GM18511 (cell line): ENCODE measurements around the gene ZNF324B.
"Not testable (repeated sequence)": the region's sequence is repeated elsewhere in the genome, so short reads cannot be mapped to it uniquely, and the experiment has no call there.

Experiments
- ATAC-seq: cut with Tn5 transposase; IDR thresholded peaks from one replicate; pipeline ENCODE4 v1.9.1; 2021; ENCODE audit warnings: mild to moderate bottlenecking, moderate library complexity; ENCODE audit not compliant: unreplicated experiment

ZNF324B gene

GRCh38 chr19:58479736-58480480 is 28.5 kb downstream of the ZNF324B start:
- ATAC-seq, result no peak

- ATAC-seq, result no peak
These were observed 29.0 kb downstream of the ZNF324B start for GRCh38 chr19:58480481-58480830.

- ATAC-seq, result no peak
These were observed 29.4 kb downstream of the ZNF324B start for GRCh38 chr19:58480831-58481230.

GRCh38 chr19:58482372-58482771 is 30.9 kb downstream of the ZNF324B start:
- ATAC-seq, result no peak

GRCh38 chr19:58483776-58484175 is 32.4 kb downstream of the ZNF324B start:
- no peak for ATAC-seq

- ATAC-seq, result not testable (repeated sequence)
These were observed 32.9 kb downstream of the ZNF324B start for GRCh38 chr19:58484349-58484748.

- no peak for ATAC-seq
These were observed 40.0 kb downstream of the ZNF324B start for GRCh38 chr19:58491393-58491792.

GRCh38 chr19:58492265-58492664 is 40.8 kb downstream of the ZNF324B start:
- no peak for ATAC-seq

- ATAC-seq, result no peak
These were observed 46.3 kb downstream of the ZNF324B start for GRCh38 chr19:58497634-58498170.

GRCh38 chr19:58498316-58499020 is 47.0 kb downstream of the ZNF324B start:
- peak; percentile 18 for ATAC-seq

GRCh38 chr19:58499021-58499927 is 47.9 kb downstream of the ZNF324B start:
- peak; percentile 96 for ATAC-seq

- no peak for ATAC-seq
These were observed 48.8 kb downstream of the ZNF324B start for GRCh38 chr19:58500242-58500641.
